ENCODE measurements around the gene SPATA25. TPM values are rescaled to one million over a fixed set of nuclear protein-coding genes. Genes with fewer than 3 reads are reported as not detected.
A peak's percentile ranks its signal among the peaks of the same experiment; 100 is the strongest.

Gene SPATA25
- total RNA-seq, 4 donors from 2014 or later, result 5.8 to 35.2 (median 19.5) TPM

- TF ChIP-seq POLR2A (IDR thresholded peaks at IDR 0.05), result peak in 1 of 2 donors; percentile 9
- TF ChIP-seq, protein P1, sequence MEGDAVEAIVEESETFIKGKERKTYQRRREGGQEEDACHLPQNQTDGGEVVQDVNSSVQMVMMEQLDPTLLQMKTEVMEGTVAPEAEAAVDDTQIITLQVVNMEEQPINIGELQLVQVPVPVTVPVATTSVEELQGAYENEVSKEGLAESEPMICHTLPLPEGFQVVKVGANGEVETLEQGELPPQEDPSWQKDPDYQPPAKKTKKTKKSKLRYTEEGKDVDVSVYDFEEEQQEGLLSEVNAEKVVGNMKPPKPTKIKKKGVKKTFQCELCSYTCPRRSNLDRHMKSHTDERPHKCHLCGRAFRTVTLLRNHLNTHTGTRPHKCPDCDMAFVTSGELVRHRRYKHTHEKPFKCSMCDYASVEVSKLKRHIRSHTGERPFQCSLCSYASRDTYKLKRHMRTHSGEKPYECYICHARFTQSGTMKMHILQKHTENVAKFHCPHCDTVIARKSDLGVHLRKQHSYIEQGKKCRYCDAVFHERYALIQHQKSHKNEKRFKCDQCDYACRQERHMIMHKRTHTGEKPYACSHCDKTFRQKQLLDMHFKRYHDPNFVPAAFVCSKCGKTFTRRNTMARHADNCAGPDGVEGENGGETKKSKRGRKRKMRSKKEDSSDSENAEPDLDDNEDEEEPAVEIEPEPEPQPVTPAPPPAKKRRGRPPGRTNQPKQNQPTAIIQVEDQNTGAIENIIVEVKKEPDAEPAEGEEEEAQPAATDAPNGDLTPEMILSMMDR (IDR thresholded peaks at IDR 0.05), result peak; percentile 15 to 62 (median 54)
- H3K9me3 ChIP-seq, result no peaks in the 10 kb centered on the region
- H3K4me1 ChIP-seq, result peaks cover 0 to 42% (median 11%) of the 10 kb centered on the region in 4 donors
- DNase-seq, result peak; percentile 82 to 89 (median 83)
- H3K36me3 ChIP-seq, result peaks cover 0 to 38% (median 0%) of the 10 kb centered on the region in 3 donors
- peak overlapping the region; percentile 71 to 89 (median 88) for H3K4me3 ChIP-seq
- no peaks in the 10 kb centered on the region for H3K27me3 ChIP-seq
- peak overlapping the region; percentile 72 to 92 (median 84) for H3K27ac ChIP-seq
These were observed 2.9 kb upstream of the SPATA25 start for GRCh38 chr20:45890077-45890984.

DNA sequence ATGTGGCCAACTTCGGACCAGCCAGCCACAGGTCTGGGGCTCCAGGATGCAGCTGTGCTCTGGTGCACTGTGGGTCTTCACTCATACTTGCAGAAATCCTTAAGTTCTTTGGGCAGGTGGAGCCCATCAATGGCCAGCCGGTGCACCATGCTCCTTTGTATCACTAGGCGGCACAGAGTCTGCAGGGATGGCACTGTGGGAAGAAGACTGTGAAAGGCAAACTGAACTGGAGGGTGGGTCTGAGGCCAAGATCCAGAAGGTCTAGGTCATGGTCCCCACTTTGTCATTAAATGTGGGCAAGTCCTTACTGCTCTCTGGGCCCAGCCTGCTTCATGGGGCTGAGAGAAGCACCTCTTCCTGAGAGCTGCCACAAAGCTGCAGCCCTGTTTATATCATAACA lies 1.3 kb upstream of the SPATA25 start:
- Histone ChIP-seq H3K9me3 (no peaks in the 10 kb centered on the region), H3K27ac (no peak overlapping the region), H3K27me3 (no peaks in the 10 kb centered on the region), H3K4me3 (no peak overlapping the region), H3K4me1 (peaks cover 0 to 51% (median 11%) of the 10 kb centered on the region in 4 donors), H3K36me3 (peaks cover 0 to 30% (median 0%) of the 10 kb centered on the region in 3 donors)
- TF ChIP-seq POLR2A (IDR thresholded peaks at IDR 0.05), result no peak
- TF ChIP-seq, protein P1 (IDR thresholded peaks at IDR 0.05), result peak in 1 of 6 experiments; percentile 6
- DNase-seq, result no peak

DNA sequence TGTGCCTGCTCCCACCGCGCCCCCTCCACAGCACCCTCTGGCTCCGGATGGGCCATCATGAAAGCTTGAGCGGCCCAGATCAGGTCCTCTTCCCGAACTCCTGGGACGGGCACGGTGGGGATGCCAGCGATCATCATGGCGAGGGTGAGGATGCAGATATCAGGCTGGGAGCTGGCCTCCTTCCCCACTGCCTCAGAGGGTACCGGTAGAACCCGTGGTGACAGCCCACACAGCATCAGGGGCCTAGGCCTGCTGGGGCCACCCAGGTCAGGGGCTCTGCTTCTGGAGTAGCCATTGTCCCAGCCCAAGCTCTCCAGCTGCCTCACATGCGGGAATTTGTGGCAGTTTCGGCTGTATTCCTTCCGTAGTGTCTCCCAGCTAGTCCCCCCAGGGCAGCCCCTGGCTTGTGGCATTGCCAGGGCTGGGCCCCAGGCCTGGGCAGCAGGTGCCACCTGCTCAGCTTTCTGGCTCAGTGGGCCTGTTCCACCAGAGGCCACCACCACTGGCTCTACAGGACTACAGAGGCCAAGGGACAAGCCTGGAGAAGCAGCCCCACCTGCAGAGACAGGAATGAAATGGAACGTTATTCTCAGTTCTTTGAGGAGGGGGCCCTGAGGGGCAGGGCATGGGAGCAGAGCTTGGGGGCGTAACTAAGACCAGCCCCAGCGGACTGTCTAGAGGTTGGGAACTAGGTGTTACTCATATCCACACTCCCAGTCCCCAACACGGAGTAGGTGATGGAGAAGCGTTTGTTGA lies 654 bp downstream of the SPATA25 start:
- Histone ChIP-seq H3K27me3 (no peaks in the 10 kb centered on the region), H3K4me1 (peaks cover 0 to 46% (median 2%) of the 10 kb centered on the region in 4 donors), H3K36me3 (peaks cover 0 to 40% (median 0%) of the 10 kb centered on the region in 3 donors), H3K27ac (no peak overlapping the region), H3K4me3 (no peak overlapping the region), H3K9me3 (no peaks in the 10 kb centered on the region)
- TF ChIP-seq, protein P1 (IDR thresholded peaks at IDR 0.05), result no peak
- TF ChIP-seq POLR2A (IDR thresholded peaks at IDR 0.05), result no peak
- no peak for DNase-seq

GRCh38 chr20:45883100-45883469 lies 4.3 kb downstream of the SPATA25 start:
- Histone ChIP-seq H3K27me3 (no peaks in the 10 kb centered on the region), H3K36me3 (peaks cover 0 to 34% (median 0%) of the 10 kb centered on the region in 3 donors), H3K9me3 (no peaks in the 10 kb centered on the region), H3K27ac (no peak overlapping the region), H3K4me1 (peaks cover 0 to 35% (median 3%) of the 10 kb centered on the region in 4 donors), H3K4me3 (no peak overlapping the region)
- TF ChIP-seq, protein P1 (IDR thresholded peaks at IDR 0.05), result no peak
- TF ChIP-seq POLR2A (IDR thresholded peaks at IDR 0.05), result no peak
- DNase-seq, result no peak

- DNase-seq, result peak in 1 of 3 donors; percentile 10
- no peak overlapping the region for H3K27ac ChIP-seq
- H3K9me3 ChIP-seq, result no peaks in the 10 kb centered on the region
- H3K4me3 ChIP-seq, result no peak overlapping the region
- H3K36me3 ChIP-seq, result peaks cover 0 to 39% (median 0%) of the 10 kb centered on the region in 3 donors
- no peaks in the 10 kb centered on the region for H3K27me3 ChIP-seq
- H3K4me1 ChIP-seq, result peaks cover 0 to 35% (median 3%) of the 10 kb centered on the region in 4 donors
- TF ChIP-seq, protein P1 (IDR thresholded peaks at IDR 0.05), result no peak
- TF ChIP-seq POLR2A (IDR thresholded peaks at IDR 0.05), result no peak
These were observed 4.8 kb downstream of the SPATA25 start for GRCh38 chr20:45882469-45883099.
